K562 (cell line): ENCODE measurements around the gene KLK3. TPM values are rescaled to one million over a fixed set of nuclear protein-coding genes. Genes with fewer than 3 reads are reported as not detected.

Experiments
- ATAC-seq: fragments of 200-7000 bp; cut with Tn5 transposase; 3 replicates; pipeline ENCODE4 v1.9.1; 2020; ENCODE audit warnings: moderate library complexity
- BruUV-seq: library from RNA; stranded (reverse); fragments of 400-500 nt; replicated peaks from 2 replicates; lab custom pipeline; 2021; lab: Mats Ljungman, UMichigan
- CTCF ChIA-PET: fragments of 300-600 bp; formaldehyde crosslinking; extraction: SDS; loops from one replicate; lab custom pipeline; 2021; ENCODE audit warnings: low intra/inter-chr PET ratio; lab: Yijun Ruan, JAX
- POLR2A ChIA-PET: fragments of 300-600, 350-650 bp; sonication (Branson Sonifier 250); formaldehyde crosslinking; extraction: SDS; loops from one replicate; lab custom pipeline; 2021; ENCODE audit warnings: antibody characterized with exemption, inconsistent platforms; lab: Yijun Ruan, JAX
- DNase-seq, 4 experiments: peaks; one replicate each; pipeline versions ENCODE4 v3.0.0 to v3.0.0-alpha.2; 2011 to 2018; ENCODE audit warnings: low spot score in 3 of 4, mixed read lengths in 3 of 4; ENCODE audit errors: extremely low read depth in 1 of 4
- FAIRE-seq: peaks from 2 replicates; lab custom pipeline; 2011; peaks lifted over from hg19 to GRCh38; lab: Jason Lieb, UNC
- H2AFZ ChIP-seq: 2 replicates; pipeline ENCODE4 v1.6.0; 2011; ENCODE audit warnings: low read depth, low read length, control low read depth, inconsistent platforms
- H3K27ac ChIP-seq: fragments of 200-600 bp; 3 replicates; pipeline ENCODE4 v1.8.0; 2011; ENCODE audit warnings: low read depth, mild to moderate bottlenecking, control low read depth, inconsistent platforms, low read length, moderate library complexity, mixed read lengths; ENCODE audit errors: extremely low read depth
- H3K27me3 ChIP-seq, 2 experiments: fragments of 300-600 bp in 1 of 2; 2 replicates in 1 of 2; 3 replicates in 1 of 2; pipeline versions ENCODE4 v1.6.0 to v1.8.0; 2011; ENCODE audit warnings: inconsistent platforms in 2 of 2, low read length in 2 of 2, mild to moderate bottlenecking in 1 of 2, mixed read lengths in 1 of 2, moderate library complexity in 1 of 2; ENCODE audit not compliant: control insufficient read depth in 2 of 2, insufficient read depth in 2 of 2
- H3K36me3 ChIP-seq: fragments of 300-600 bp; 3 replicates; pipeline ENCODE4 v1.8.0; 2011; ENCODE audit warnings: mild to moderate bottlenecking, low read length, inconsistent platforms; ENCODE audit not compliant: control insufficient read depth, insufficient read depth
- H3K4me1 ChIP-seq, 2 experiments: fragments of 200-600 bp in 1 of 2; replicated peaks in 1 of 2; 2 replicates in 1 of 2; 3 replicates in 1 of 2; pipeline versions ENCODE4 v1.5.1 to v1.8.0; 2011; ENCODE audit warnings: inconsistent platforms in 2 of 2, low read length in 2 of 2, mild to moderate bottlenecking in 1 of 2, mixed read lengths in 1 of 2, moderate library complexity in 1 of 2; ENCODE audit not compliant: control insufficient read depth in 2 of 2, insufficient read depth in 2 of 2
- H3K4me2 ChIP-seq: 2 replicates; pipeline ENCODE4 v1.6.1; 2011; ENCODE audit warnings: low read length, control low read depth, inconsistent platforms, mixed read lengths; ENCODE audit not compliant: insufficient read depth
- H3K4me3 ChIP-seq: fragments of 200-600 bp; sonication (generic), shearing (Covaris generic); 2 replicates; pipeline ENCODE4 v1.5.1; 2016; ENCODE audit warnings: control low read depth, inconsistent platforms
- H3K79me2 ChIP-seq: fragments of 200-600 bp; 3 replicates; pipeline ENCODE4 v1.8.0; 2011; ENCODE audit warnings: low read length, inconsistent platforms; ENCODE audit not compliant: control insufficient read depth, insufficient read depth
- H3K9ac ChIP-seq, 2 experiments: 2 replicates each; pipeline versions ENCODE4 v1.6.0 to v1.6.1; 2011; ENCODE audit warnings: low read depth in 2 of 2, low read length in 2 of 2, control low read depth in 1 of 2, inconsistent platforms in 1 of 2, mild to moderate bottlenecking in 1 of 2, mixed read lengths in 1 of 2; ENCODE audit not compliant: insufficient read depth in 1 of 2
- H3K9me1 ChIP-seq: one replicate; pipeline ENCODE4 v1.6.0; 2011; ENCODE audit warnings: inconsistent platforms, mild to moderate bottlenecking, low read length, moderate library complexity; ENCODE audit not compliant: control insufficient read depth, insufficient read depth
- H3K9me3 ChIP-seq: replicated peaks from 2 replicates; pipeline ENCODE4 v1.5.1; 2011; ENCODE audit warnings: low read depth, low read length, inconsistent platforms; ENCODE audit not compliant: control insufficient read depth, insufficient read depth
- H4K20me1 ChIP-seq: replicated peaks from 2 replicates; pipeline ENCODE4 v1.6.1; 2011; ENCODE audit warnings: low read length, inconsistent platforms, mixed read lengths; ENCODE audit not compliant: control insufficient read depth, insufficient read depth
- BRD4 ChIP-seq: fragments of 200-600 bp; sonication (generic); IDR thresholded peaks from 2 replicates; pipeline ENCODE4 v1.6.1; 2017; ENCODE audit warnings: inconsistent platforms
- CBX3 ChIP-seq, 2 experiments: IDR thresholded peaks; 1 replicate in 1 of 2; 2 replicates in 1 of 2; pipeline ENCODE4 v1.6.1; 2012; ENCODE audit warnings: inconsistent platforms in 2 of 2, low read length in 2 of 2, borderline replicate concordance in 1 of 2, control low read depth in 1 of 2
- CBX8 ChIP-seq: fragments of 200-600 bp; sonication (generic); IDR thresholded peaks from 2 replicates; pipeline ENCODE4 v1.6.1; 2012; ENCODE audit warnings: borderline replicate concordance, mixed run types, low read depth, mild to moderate bottlenecking, moderate library complexity, mixed read lengths, low read length, control low read depth, inconsistent platforms; ENCODE audit not compliant: poor library complexity, severe bottlenecking; ENCODE audit errors: extremely low read depth
- EWSR1 ChIP-seq: fragments of 450-650 bp; IDR thresholded peaks from 2 replicates; pipeline ENCODE4 v1.6.1; 2018; ENCODE audit warnings: borderline replicate concordance, mild to moderate bottlenecking, low read depth, moderate library complexity; ENCODE audit not compliant: partially characterized antibody
- MNT ChIP-seq, 2 experiments: fragments of 450-650 bp; conservative IDR thresholded peaks; 2 replicates each; pipeline ENCODE4 v1.6.1; 2017; ENCODE audit warnings: mild to moderate bottlenecking in 2 of 2, moderate library complexity in 2 of 2
- NCOR1 ChIP-seq: fragments of 450-650 bp; IDR thresholded peaks from 2 replicates; pipeline ENCODE4 v1.6.1; 2016; ENCODE audit warnings: mild to moderate bottlenecking, moderate library complexity
- ZFPM2 ChIP-seq: fragments of 250-450 bp; sonication (Bioruptor Pico); IDR thresholded peaks from 2 replicates; pipeline ENCODE4 v1.5.1; 2022; ENCODE audit warnings: mild to moderate bottlenecking
- ZNF785 ChIP-seq: fragments of 250-450 bp; sonication (Bioruptor Pico); IDR thresholded peaks from 2 replicates; pipeline ENCODE4 v1.4.0; 2020; ENCODE audit warnings: mild to moderate bottlenecking
- WGBS: fragments of 100-300 bp; shearing (Covaris generic); methylation state at CpG from one replicate; pipeline ENCODE4 v1.1.6; 2016; ENCODE audit warnings: low coverage, mixed read lengths; ENCODE audit not compliant: insufficient coverage; ENCODE audit errors: missing lambda C conversion rate; 5-methylcytosine and 5-hydroxymethylcytosine counted together
- in situ Hi-C: fragments of 300-500 bp; cut with MboI; formaldehyde crosslinking; loops from 4 replicates; pipeline ENCODE4 v1.15.0; 2018; ENCODE audit warnings: inconsistent platforms, mixed read lengths
- intact Hi-C: fragments of 100-400 bp; cut with micrococcal nuclease; formaldehyde crosslinking; loops from 2 replicates; pipeline ENCODE4 v1.14.2; 2022
- polyA plus RNA-seq, 8 experiments: library from polyadenylated mRNA; depleted of rRNA in 4 of 8; stranded (reverse) in 5 of 8; unstranded in 3 of 8; fragments of >200 nt; fragmentation: Nextera tagmentation in 2 of 8; fragmentation: Illumina TruSeq in 1 of 8; extraction: Ambion mirVana in 2 of 8; extraction: Trizol in 1 of 8; gene quantifications; 2 replicates each; pipeline versions ENCODE4 v1.2.1 to v1.2.3, GENCODE V29; 2011 to 2014; ENCODE audit warnings: inconsistent platforms in 1 of 8, missing spikeins in 1 of 8
- total RNA-seq, 7 experiments: library from RNA; depleted of rRNA in 6 of 7; stranded (reverse); fragments of >200 nt in 6 of 7; fragmentation: Illumina TruSeq in 2 of 7; extraction: Trizol in 2 of 7; gene quantifications; 2 replicates each; pipeline versions ENCODE4 v1.2.1 to v1.2.3, GENCODE V29; 2011 to 2021; ENCODE audit warnings: low replicate concordance in 1 of 7

KLK3 gene
- total and polyA plus RNA-seq, 9 of the 15 experiments (the other 6 are each of a cell fraction or from before 2014, with no cell fraction given): not detected

- Histone ChIP-seq H3K27me3 (peaks cover 0 to 39% of the 10 kb centered on the region in 2 experiments; a peak in 3 of 5 replicates), H3K4me3 (no peak overlapping the region), H3K36me3 (no peaks in the 10 kb centered on the region), H3K9ac (no peak overlapping the region), H3K9me3 (no peaks in the 10 kb centered on the region), H3K27ac (no peak overlapping the region), H4K20me1 (no peaks in the 10 kb centered on the region), H3K79me2 (no peaks in the 10 kb centered on the region), H2AFZ (no peak overlapping the region), H3K9me1 (no peaks in the 10 kb centered on the region), H3K4me2 (no peak overlapping the region), H3K4me1 (no peaks in the 10 kb centered on the region; a peak in 2 of 5 replicates)
- ChIA-PET POLR2A (interaction anchor here (0.6 to 1.2 kb wide), 3 partner anchors 86 to 195 kb away, joined by 3 to 4 read pairs (median 3); no protein-coding TSS in a partner anchor), CTCF (no interaction called here)
- intact Hi-C loops (no loop called here), in situ Hi-C loops (no loop called here)
- FAIRE-seq: no peak
- TF ChIP-seq BRD4 (no peak), NCOR1 (no peak), MNT (conservative IDR thresholded peaks at IDR 0.05) (no peak), EWSR1 (no peak), ZFPM2 (CRISPR knock-in tag) (no peak), ZNF785 (no peak), CBX8 (no peak), CBX3 (IDR thresholded peaks at IDR 0.05; ENCODE audit: borderline replicate concordance in 1 of 2, low read length in 2 of 2) (no peak)
- no peak for DNase-seq
- BruUV-seq: no TSS peak
- no peak for ATAC-seq
- WGBS: 2% methylated on average over 3 of the region's 3 CpGs
These were observed 34.9 kb downstream of the KLK3 start for GRCh38 chr19:50889638-50890037.
